Measurements from ENCODE around the gene KCNIP1. TPM values are rescaled to one million over a fixed set of nuclear protein-coding genes. Genes with fewer than 3 reads are reported as not detected.

Gene KCNIP1
- total RNA-seq, 1 donor from 2014 or later: 0.16 TPM

GRCh38 chr5:170691657-170692056, 187.8 kb downstream of the KCNIP1 start:
- H3K27ac ChIP-seq (replicated peaks): no peak overlapping the region
- no peak overlapping the region for H3K4me3 ChIP-seq
- no peaks in the 10 kb centered on the region for H3K4me1 ChIP-seq
- H3K9me3 ChIP-seq (replicated peaks): no peaks in the 10 kb centered on the region
- H3K36me3 ChIP-seq: no peaks in the 10 kb centered on the region
- intact Hi-C loops (cut with micrococcal nuclease): no loop called here
- DNase-seq: no peak
- no peak for TF ChIP-seq CTCF (IDR thresholded peaks at IDR 0.05; ENCODE audit: borderline replicate concordance)
- H3K27me3 ChIP-seq (ENCODE audit: low read depth): peaks cover 27% of the 10 kb centered on the region

- no peak overlapping the region for H3K4me3 ChIP-seq
- no peak for DNase-seq
- no peaks in the 10 kb centered on the region for H3K9me3 ChIP-seq (replicated peaks)
- H3K4me1 ChIP-seq: no peaks in the 10 kb centered on the region
- H3K36me3 ChIP-seq: no peaks in the 10 kb centered on the region
- TF ChIP-seq CTCF (IDR thresholded peaks at IDR 0.05; ENCODE audit: borderline replicate concordance): no peak
- peaks cover 27% of the 10 kb centered on the region for H3K27me3 ChIP-seq (ENCODE audit: low read depth)
- intact Hi-C loops (cut with micrococcal nuclease): no loop called here
- H3K27ac ChIP-seq (replicated peaks): no peak overlapping the region
These were observed 189.9 kb downstream of the KCNIP1 start for GRCh38 chr5:170693701-170694100.

- no peak for DNase-seq
These were observed 191.1 kb downstream of the KCNIP1 start for GRCh38 chr5:170694911-170695310.

GRCh38 chr5:170697031-170697430, 193.2 kb downstream of the KCNIP1 start:
- no peak for TF ChIP-seq CTCF (IDR thresholded peaks at IDR 0.05; ENCODE audit: borderline replicate concordance)
- H3K36me3 ChIP-seq: no peaks in the 10 kb centered on the region
- no peaks in the 10 kb centered on the region for H3K4me1 ChIP-seq
- no peak overlapping the region for H3K4me3 ChIP-seq
- peaks cover 20% of the 10 kb centered on the region for H3K27me3 ChIP-seq (ENCODE audit: low read depth)
- DNase-seq: no peak
- no peaks in the 10 kb centered on the region for H3K9me3 ChIP-seq (replicated peaks)
- intact Hi-C loops (cut with micrococcal nuclease): no loop called here
- H3K27ac ChIP-seq (replicated peaks): no peak overlapping the region

More at GRCh38 chr5:170694911-170695310, 191.1 kb downstream of the KCNIP1 start:
- intact Hi-C loops (cut with micrococcal nuclease): no loop called here
- Histone ChIP-seq H3K4me1 (no peaks in the 10 kb centered on the region), H3K27ac (replicated peaks) (no peak overlapping the region), H3K9me3 (replicated peaks) (no peaks in the 10 kb centered on the region), H3K27me3 (ENCODE audit: low read depth) (peaks cover 27% of the 10 kb centered on the region), H3K4me3 (no peak overlapping the region), H3K36me3 (no peaks in the 10 kb centered on the region)
- TF ChIP-seq CTCF (IDR thresholded peaks at IDR 0.05; ENCODE audit: borderline replicate concordance): no peak

- Histone ChIP-seq H3K27ac (replicated peaks) (no peak overlapping the region), H3K9me3 (replicated peaks) (no peaks in the 10 kb centered on the region), H3K36me3 (no peaks in the 10 kb centered on the region), H3K4me3 (no peak overlapping the region), H3K4me1 (no peaks in the 10 kb centered on the region), H3K27me3 (ENCODE audit: low read depth) (peaks cover 5% of the 10 kb centered on the region)
- TF ChIP-seq CTCF (IDR thresholded peaks at IDR 0.05; ENCODE audit: borderline replicate concordance): no peak
- no peak for DNase-seq
- intact Hi-C loops (cut with micrococcal nuclease): no loop called here
These were observed 196.7 kb downstream of the KCNIP1 start for GRCh38 chr5:170700503-170700902.

GRCh38 chr5:170701334-170701733, 197.5 kb downstream of the KCNIP1 start:
- H3K27ac ChIP-seq (replicated peaks): no peak overlapping the region
- H3K27me3 ChIP-seq (ENCODE audit: low read depth): peaks cover under 1% of the 10 kb centered on the region
- no peak overlapping the region for H3K4me3 ChIP-seq
- no peaks in the 10 kb centered on the region for H3K9me3 ChIP-seq (replicated peaks)
- no peaks in the 10 kb centered on the region for H3K4me1 ChIP-seq
- TF ChIP-seq CTCF (IDR thresholded peaks at IDR 0.05; ENCODE audit: borderline replicate concordance): no peak
- intact Hi-C loops (cut with micrococcal nuclease): no loop called here
- DNase-seq: no peak
- no peaks in the 10 kb centered on the region for H3K36me3 ChIP-seq

Data from left ventricle myocardium inferior (tissue), 1 donor.